Tibial artery (tissue), 4 donors: ENCODE data around the gene APEH.

Experiments used
- DNase-seq, 2 donors: peaks; one replicate each; pipeline ENCODE4 v3.0.0-alpha.2; 2019
- H3K27ac ChIP-seq, 2 donors: fragments of 200-600 bp; sonication (generic) in 1 of 2; 1 replicate in 1 of 2; 2 replicates in 1 of 2; pipeline ENCODE4 v1.5.1; 2018 to 2019; ENCODE audit warnings: mild to moderate bottlenecking in 1 of 2
- H3K27me3 ChIP-seq, 2 donors: fragments of 200-600 bp; sonication (generic) in 1 of 2; one replicate each; pipeline versions ENCODE4 v1.5.1 to v1.6.0; 2016 to 2019
- H3K36me3 ChIP-seq, 3 donors: fragments of 200-600 bp; sonication (generic) in 2 of 3; one replicate each; pipeline ENCODE4 v1.5.1; 2016 to 2019; ENCODE audit warnings: mild to moderate bottlenecking in 2 of 3
- H3K4me1 ChIP-seq, 4 donors: fragments of 200-600 bp; sonication (generic) in 2 of 4; 1 replicate in 3 of 4; 2 replicates in 1 of 4; pipeline ENCODE4 v1.5.1; 2016 to 2019
- H3K4me3 ChIP-seq, 2 donors: fragments of 200-600 bp; sonication (generic) in 1 of 2; 1 replicate in 1 of 2; 2 replicates in 1 of 2; pipeline ENCODE4 v1.5.1; 2018 to 2019; ENCODE audit warnings: mild to moderate bottlenecking in 2 of 2
- H3K9me3 ChIP-seq, 3 donors: fragments of 200-600 bp; sonication (generic) in 1 of 3; one replicate each; pipeline ENCODE4 v1.5.1; 2016 to 2019
- CTCF ChIP-seq, 2 experiments: fragments of 200-600 bp in 1 of 2; fragments of 450-650 bp in 1 of 2; IDR thresholded peaks; one replicate each; pipeline ENCODE4 v1.5.1; 2017 to 2019; ENCODE audit warnings: antibody characterized with exemption in 2 of 2, mild to moderate bottlenecking in 1 of 2, moderate library complexity in 1 of 2
- intact Hi-C: fragments of 100-400 bp; cut with DNase I; formaldehyde crosslinking; loops from one replicate; pipeline ENCODE4 v1.15.0; 2023; ENCODE audit warnings: low total_unique reads

The APEH gene

GRCh38 chr3:49653621-49654020, 20.5 kb upstream of the APEH start:
- intact Hi-C loops, result no loop called here
- DNase-seq, result no peak
- H3K4me1 ChIP-seq, result peaks cover 0 to 1% (median 0%) of the 10 kb centered on the region in 4 donors
- peaks cover 0 to 13% (median 0%) of the 10 kb centered on the region in 3 donors for H3K36me3 ChIP-seq
- no peaks in the 10 kb centered on the region for H3K27me3 ChIP-seq
- TF ChIP-seq CTCF (IDR thresholded peaks at IDR 0.05), result no peak
- no peak overlapping the region for H3K27ac ChIP-seq
- no peak overlapping the region for H3K4me3 ChIP-seq
- no peaks in the 10 kb centered on the region for H3K9me3 ChIP-seq

- H3K36me3 ChIP-seq, result peaks cover 0 to 13% (median 0%) of the 10 kb centered on the region in 3 donors
- no peaks in the 10 kb centered on the region for H3K4me1 ChIP-seq
- H3K9me3 ChIP-seq, result no peaks in the 10 kb centered on the region
- H3K4me3 ChIP-seq, result no peak overlapping the region
- intact Hi-C loops, result no loop called here
- TF ChIP-seq CTCF (IDR thresholded peaks at IDR 0.05), result no peak
- no peak overlapping the region for H3K27ac ChIP-seq
- no peaks in the 10 kb centered on the region for H3K27me3 ChIP-seq
- DNase-seq, result no peak
Measured at GRCh38 chr3:49654176-49654825, 19.9 kb upstream of the APEH start.

GRCh38 chr3:49654955-49655556, 19.1 kb upstream of the APEH start:
- no peaks in the 10 kb centered on the region for H3K9me3 ChIP-seq
- no peak overlapping the region for H3K27ac ChIP-seq
- H3K36me3 ChIP-seq, result peaks cover 0 to 13% (median 0%) of the 10 kb centered on the region in 3 donors
- H3K4me1 ChIP-seq, result no peaks in the 10 kb centered on the region
- H3K4me3 ChIP-seq, result no peak overlapping the region
- no peak for DNase-seq
- H3K27me3 ChIP-seq, result no peaks in the 10 kb centered on the region
- TF ChIP-seq CTCF (IDR thresholded peaks at IDR 0.05), result no peak
- intact Hi-C loops, result no loop called here

GRCh38 chr3:49655731-49656285, 18.3 kb upstream of the APEH start:
- Histone ChIP-seq H3K9me3 (no peaks in the 10 kb centered on the region), H3K27ac (no peak overlapping the region), H3K4me1 (no peaks in the 10 kb centered on the region), H3K36me3 (peaks cover 0 to 13% (median 0%) of the 10 kb centered on the region in 3 donors), H3K27me3 (no peaks in the 10 kb centered on the region), H3K4me3 (no peak overlapping the region)
- DNase-seq, result no peak
- intact Hi-C loops, result no loop called here
- TF ChIP-seq CTCF (IDR thresholded peaks at IDR 0.05), result no peak

- Histone ChIP-seq H3K4me3 (no peak overlapping the region), H3K27ac (no peak overlapping the region), H3K36me3 (peaks cover 0 to 13% (median 0%) of the 10 kb centered on the region in 3 donors), H3K9me3 (no peaks in the 10 kb centered on the region), H3K27me3 (no peaks in the 10 kb centered on the region), H3K4me1 (no peaks in the 10 kb centered on the region)
- intact Hi-C loops, result no loop called here
- no peak for TF ChIP-seq CTCF (IDR thresholded peaks at IDR 0.05)
- no peak for DNase-seq
Measured at GRCh38 chr3:49656541-49657112, 17.5 kb upstream of the APEH start.
